Measurements from ENCODE around the gene DGCR2.
"Not testable (repeated sequence)": the region's sequence is repeated elsewhere in the genome, so short reads cannot be mapped to it uniquely, and the experiment has no call there.

DGCR2 gene

DNA sequence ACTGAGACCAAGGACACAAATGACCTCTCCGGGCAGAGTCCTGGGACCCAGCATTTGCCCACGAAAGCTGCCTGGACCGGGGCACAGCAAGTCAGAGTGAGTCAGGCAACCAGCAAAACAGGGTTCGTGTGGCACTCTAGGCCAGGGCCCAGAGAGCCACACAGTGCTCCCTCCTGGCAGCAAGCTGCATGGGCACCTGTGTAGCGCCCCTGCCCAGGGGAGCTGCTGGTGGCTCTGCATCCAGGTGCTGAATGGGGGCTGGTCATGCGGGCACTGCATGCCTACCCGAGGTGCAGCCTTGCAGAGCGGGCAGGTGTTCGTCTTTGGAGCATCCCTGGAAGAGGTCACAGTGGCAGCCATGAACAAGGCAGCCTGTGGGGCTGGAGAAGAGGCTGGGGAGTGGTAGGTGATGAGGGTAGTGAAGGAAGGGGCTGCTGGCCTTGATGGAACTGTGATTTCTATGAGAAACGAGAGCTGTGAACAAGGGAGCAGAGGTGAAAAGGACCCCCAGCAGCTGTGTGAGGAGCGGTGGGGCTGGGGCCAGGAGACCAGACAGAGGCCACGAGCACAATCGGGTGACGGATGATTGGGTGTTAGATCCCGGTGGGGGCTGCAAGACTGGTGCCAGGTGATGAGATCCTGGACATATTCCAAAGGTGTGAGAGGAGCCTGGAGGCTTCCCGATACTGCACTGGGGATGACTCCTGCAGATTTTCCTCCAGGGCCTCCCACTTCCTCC is 63.3 kb downstream of the DGCR2 start:
- DNase-seq = no peak

DNA sequence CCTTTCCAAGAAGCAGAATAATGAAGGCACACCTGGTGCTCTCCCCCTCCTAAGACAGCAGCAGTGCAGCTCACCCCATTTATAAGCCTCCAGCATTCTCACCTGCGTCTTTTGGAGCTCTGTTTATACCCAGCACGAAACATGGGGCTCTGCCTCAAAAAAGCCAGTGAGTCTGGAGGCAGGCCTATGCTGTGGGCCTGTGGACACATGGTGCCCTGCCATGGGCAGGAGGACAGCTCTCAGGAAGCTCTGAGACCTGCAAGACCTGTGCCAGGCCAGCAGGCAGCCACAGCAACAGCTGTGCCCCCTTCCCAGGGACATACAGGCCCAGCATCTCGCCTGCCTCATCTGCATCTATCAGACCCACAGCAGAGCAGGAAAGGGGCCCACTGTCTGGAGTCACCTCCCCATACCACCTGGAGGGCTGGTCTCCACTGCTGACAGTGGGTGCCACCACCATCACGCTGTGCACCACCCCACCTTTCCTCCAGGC is 64.2 kb downstream of the DGCR2 start:
- no peak for DNase-seq

DNA sequence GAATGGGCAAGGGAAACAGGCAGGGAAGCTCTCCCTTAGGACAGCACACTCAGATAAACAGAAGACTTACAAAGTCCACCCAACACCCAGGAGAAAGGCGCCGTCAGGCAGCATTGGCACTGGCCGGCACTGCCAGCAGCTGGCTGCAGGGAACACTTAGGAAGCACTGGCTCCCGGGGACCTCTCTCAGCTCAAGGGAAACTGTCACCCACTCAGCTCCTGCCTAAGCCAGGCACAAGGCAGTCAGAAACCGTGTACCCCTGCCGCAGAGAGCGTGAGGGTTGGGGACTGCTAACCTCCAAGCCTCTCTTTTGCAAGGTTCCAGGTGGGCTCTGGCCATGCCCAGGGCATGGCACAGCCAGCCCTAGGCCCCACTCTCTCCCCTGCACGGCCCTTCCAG is 64.7 kb downstream of the DGCR2 start:
- no peak for DNase-seq

DNA sequence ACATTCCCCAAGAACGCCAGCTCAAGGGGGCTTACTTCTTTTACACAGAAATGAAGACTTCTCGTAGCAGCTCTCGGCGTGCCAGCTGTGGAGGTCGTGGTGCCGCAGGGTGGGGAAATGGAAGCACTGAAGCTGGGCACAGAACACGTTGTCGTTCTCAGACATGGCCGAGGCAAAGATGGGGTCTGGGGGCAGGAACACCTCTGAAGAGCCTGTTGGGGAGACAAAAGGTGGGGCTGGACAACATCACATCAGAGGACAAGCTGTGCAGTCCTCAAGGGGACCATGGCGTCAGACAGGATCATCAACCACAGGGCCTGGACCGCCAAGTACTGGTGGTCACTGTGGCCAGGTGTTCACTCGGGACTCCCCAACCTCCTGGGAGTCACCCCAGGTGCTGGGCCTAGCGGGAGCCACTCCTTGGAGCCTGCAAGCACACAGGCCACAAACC is 65.2 kb downstream of the DGCR2 start:
- no peak for DNase-seq

DNA sequence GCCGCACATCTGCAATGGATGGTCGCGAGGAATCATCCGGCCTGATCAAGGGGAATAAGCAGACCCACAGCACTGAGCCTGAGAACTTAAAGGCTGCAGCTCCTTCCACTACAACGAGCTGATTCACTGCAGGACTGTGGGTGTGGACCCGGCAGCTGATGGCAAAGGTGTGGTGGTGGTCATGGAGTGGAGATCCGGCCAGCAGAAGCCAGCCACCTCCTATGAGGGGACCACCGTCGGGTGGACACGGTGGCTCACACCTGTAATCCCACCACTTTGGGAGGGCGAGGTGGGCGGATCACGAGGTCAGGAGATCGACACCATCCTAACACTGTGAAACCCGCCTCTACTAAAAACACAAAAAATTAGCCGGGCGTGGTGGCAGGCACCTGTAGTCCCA is 66.4 kb downstream of the DGCR2 start:
- no peak for DNase-seq

DNA sequence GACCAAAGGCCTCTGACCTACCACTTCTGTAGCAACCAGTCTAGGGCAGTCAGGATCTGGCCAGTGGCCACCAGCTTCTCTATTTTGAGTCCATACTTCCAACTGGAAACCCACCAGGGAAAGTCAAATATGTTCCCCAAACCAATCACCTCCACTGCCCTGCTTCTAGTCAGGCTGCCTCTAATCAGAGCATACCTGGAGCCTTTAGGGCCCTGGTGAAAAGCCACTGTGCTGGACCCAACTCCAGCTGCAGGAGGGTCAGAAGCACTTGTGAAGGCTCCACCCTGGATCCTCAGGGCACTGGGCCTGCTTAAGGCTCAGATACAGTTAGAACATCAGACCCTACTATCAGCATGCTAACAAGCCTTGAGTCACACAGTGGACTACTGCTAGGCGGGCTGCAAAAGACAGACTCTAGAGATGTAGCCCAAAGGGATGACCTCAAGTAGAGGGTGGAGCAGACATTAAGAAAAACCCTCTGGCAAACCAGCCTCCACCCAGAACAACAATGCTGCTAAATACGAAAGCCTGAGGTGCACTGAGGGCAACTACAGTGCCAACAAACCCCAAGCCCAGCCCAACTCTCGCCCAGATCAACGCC is 69.2 kb downstream of the DGCR2 start:
- DNase-seq = no peak

DNA sequence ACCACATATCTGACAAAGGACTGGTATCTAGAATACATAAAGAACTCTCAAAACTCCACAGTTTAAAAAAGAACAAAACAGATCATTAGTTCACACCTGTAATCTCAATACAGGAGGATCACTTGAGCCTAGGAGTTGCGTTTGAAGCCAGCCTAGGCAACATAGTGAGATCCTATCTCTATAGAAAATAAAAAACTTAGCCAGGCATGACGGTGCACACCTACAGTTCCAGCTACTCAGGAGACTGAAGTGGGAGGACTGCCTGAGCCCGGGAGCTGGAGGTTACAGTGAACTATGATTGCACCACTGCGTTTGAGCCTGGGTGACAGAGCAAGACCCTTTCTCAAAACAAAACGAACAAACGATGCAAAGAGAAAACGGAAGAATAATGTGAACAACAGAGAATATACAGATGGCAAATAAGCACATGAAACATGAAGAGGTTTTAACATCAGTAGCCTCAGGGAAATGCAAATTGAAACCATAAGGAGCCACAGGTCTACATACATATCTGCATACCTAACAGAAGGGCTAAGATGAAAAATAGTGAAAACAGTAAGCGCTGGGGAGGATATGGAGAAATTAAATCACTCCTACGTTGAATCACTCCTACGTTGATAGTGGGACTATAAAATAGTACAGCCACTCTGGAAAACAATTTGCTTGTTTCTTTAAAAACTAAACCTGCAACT is 70.7 kb downstream of the DGCR2 start:
- no peak for DNase-seq

DNA sequence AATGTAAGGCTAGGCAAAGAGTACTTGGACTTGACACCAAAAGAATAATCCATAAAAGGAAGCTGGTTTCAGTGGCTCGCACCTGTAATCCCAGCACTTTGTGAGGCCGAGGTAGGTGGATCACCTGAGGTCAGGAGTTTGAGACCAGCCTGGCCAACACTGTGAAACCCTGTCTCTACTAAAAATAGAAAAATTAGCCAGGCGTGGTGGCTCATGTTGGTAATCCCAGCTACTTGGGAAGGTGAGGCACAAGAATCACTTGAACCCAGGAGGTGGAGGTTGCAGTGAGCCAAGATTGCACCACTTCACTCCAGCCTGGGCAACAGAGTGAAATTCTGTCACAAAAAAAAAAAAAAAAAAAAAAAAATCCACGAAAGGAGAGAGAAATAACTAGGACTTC is 71.4 kb downstream of the DGCR2 start:
- not testable (repeated sequence) for DNase-seq

DNA sequence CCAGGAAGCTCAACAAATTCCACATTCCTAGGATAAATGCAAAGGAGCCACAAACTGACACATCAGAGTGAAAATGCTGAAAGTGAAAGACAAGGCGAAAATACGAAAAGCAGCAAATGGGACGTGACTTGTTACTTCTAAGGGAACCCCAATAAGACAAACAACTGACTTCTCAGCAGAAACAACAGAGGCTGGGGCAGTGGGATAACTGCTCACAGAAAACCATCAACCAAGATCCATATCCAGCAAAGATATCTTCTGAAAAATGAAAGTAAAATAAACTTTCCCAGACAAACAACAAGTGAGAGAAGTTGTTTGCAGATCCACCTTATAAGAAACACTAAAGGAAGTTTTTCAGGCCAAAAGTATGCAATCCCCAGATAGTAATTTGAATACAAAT is 72.1 kb downstream of the DGCR2 start:
- no peak for DNase-seq

DNA sequence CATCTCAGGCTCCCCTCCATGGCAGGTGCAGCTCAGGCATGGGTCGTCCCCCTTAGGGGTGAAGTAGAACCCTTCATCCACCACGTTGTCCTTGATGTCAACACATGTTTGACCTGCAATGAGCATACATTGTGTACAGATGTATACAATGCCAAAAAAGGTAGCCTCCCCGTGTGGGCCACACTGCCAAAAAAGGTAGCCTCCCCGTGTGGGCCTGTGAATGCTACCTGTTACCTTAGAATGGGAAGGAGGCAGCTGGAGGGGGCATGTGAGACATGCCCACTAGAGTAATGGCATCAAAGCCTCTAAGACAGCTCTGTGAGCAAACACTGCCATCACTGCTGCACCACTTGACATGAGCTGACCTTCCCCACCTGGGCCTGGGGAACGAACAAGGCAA is 73.7 kb downstream of the DGCR2 start:
- DNase-seq = no peak

DNA sequence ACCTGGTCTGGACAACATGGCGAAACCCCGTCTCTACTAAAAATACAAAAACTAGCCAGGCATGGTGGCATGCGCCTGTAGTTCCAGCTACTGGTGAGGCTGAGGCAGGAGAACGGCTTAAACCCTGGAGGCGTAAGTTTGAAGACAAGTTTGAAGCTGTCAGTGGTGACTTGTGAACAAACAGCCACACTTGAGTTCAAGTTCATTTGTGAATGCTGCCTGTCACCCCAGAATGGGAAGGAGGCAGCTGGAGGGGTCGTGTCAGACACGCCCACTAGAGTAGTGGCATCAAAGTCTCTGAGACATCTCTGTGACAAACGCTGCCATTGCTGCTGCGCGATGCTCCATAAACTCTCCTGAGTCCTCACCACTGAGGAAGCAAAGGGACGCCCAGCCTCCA is 74.2 kb downstream of the DGCR2 start:
- no peak for DNase-seq

DNA sequence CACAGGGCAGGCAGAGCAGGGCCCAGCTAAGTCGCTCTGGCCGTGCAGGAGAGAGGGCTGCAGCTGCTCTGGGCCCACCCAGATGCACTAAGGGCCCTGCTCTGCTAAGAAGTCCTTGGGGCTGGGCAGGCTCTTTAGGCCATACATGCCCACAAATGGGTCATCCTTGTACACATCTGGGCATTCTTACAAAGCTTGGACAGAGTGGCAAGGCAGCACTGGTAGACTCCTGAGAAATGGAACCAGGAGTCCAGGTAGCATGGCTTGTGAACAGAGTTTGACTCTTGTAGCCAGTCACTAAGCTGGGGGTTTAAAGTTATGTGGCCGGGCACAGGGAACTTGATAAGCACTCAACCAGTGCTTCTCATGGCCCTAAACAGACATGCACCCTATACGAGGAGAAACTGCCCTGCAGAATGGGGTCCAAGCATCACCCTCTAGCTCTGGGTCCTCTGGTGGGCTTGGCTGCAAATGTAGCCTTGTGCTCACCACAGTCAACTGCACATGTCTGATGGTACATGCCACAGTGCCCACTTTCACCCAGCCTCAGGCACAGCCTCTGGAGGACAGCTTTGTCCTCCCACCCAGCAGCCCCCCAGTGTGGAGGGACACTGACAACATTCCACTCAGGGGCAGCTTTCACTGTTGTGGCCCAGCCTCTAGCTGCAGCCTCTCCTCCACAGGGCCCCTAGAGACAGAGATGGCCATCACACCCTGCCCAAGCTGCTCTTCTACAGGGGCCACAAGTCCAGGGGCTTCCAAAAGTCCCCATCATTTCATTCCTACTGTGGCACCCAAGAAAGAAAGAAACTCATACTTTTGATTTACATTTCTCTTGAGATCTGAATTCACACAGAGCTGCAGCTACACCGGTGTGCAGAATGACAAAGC is 75.2 kb downstream of the DGCR2 start:
- no peak for DNase-seq

DNA sequence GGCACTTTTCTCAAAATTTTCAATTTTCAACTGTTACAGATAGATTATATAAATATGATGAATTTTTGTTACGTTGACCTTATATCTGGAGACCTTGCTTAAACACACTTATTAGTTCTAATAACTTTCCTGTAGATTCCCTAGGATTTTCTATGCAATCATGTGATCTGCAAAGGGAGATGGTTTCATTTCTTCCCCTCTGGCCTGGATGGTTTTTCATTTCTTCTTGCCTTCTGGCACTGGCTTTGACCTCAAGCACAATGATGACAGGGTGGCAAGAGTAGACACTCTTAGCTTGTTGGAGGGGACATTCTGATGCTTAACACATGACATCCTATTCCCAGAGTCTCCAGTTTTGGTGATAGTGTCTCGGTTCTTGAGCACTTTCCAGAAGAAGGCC is 75.9 kb downstream of the DGCR2 start:
- DNase-seq = no peak

DNA sequence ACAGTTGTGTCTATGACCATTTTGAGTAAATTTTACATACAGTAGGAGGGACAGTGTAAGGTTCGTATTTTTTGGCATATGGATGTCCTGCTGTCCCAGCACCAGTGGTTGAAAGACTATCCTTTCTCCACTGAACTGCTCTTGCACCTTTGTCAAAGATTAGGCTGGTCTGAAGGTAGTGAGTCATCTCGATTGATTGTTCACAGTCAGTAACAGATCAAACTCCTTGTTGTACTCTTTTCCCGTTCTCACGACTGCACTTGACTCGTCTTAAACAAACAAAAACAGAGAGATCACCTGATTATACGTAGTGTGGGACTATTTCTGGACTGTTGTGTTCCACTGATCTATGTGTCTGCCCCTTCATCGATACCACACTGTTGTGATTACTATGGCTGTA is 77.1 kb downstream of the DGCR2 start:
- no peak for DNase-seq

DNA sequence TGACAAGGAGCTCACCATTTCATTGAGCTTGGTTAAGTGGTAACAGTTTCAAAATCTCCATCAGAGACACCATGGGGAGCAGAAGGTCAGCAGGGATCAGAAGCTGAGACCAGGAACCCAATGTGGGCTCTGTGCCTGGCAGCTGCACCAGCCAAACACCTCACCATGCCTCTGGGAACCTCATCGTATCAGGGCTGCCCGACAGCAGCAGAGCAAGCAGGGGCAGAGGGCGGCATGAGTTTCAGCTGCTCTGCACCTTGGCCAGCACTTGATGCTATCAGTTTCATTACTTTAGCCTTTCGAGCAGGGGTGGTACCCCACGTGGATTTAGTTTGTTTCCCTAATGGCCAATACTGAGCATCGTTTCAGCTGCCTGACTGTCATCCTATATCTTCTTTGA is 77.8 kb downstream of the DGCR2 start:
- DNase-seq = no peak

DNA sequence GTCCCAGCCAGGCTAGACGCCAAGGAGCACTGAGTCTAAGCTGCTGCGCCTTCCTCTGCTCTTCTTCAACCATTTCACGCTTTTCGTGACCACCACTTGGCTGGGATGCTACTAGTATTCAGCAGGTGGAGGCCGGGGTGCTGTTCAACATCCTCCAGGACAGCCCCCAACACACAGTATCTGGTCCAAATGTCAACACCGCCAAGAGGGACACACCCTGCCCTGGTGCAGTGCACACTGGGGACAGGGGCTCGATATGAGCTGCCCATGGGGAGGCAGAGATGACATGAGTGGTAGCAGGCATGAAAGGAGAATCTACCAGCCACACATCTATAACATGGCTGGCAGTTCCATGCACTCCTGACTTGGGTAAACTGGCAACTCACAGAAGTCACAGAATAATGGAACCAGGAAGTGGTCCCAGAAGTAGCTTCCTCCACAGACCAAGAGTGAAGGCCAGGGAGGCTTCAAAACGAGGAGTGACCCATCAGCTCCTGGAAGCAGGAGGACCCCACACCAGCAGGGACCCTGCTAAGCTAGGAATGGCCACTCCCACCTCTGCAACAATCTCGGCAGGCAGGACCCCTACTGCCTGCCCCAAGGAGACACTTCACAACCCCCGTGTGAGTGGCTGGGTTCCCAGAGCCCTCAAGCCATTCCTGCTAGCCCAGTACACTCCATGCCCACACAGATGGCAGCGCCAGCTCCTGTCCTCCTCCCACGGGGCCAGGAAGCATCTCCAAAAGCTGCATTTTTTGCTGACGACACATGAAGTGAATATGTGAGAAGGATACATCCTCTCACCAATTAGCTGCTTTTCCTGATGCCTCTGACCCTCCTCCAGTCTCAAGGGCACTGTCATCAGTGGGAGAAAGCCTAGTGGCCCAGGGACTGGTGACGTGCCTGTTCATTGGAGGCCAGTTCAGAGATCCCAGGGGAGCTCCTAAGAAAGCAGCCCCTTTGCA is 78.8 kb downstream of the DGCR2 start:
- DNase-seq = no peak

DNA sequence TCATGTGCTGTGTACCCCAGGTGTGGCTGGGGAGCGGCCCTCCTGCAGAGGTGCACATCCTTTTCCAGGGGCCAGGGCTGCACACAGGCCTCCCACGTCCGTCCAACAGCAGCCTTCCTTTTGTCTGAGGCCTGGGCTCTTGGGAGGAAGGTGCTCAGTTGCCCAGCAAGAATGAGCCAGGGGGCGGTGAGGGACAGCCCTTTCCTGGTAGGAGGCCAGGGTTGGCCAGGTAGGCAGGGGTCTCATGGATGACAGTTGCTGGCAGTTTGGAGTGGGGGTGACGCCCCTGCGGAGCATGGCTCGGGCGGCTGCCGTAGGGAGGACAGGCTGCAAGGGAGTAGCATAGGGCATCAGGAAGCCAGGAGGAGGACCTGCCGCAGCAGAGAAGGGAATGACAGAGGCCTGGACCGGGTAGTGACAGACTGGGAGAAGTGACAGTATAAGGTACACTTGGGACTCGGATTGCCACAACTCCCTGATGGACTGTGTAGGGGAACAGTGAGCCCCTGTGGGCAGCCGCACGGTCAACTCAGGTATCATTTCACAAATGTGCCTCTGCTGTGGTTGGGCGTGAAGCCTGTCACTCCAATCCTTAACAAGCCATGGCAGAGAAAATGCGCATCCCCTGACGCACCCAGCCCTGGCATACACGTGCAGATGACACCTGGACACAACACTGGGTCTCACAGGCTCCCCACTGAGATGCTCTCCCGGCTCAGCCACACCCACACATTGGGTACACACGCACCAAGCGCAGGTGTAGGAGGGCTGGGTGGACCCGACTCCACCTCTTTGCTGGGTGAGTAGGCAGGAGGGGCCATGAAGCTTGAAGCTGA is 79.7 kb downstream of the DGCR2 start:
- DNase-seq = no peak

DNA sequence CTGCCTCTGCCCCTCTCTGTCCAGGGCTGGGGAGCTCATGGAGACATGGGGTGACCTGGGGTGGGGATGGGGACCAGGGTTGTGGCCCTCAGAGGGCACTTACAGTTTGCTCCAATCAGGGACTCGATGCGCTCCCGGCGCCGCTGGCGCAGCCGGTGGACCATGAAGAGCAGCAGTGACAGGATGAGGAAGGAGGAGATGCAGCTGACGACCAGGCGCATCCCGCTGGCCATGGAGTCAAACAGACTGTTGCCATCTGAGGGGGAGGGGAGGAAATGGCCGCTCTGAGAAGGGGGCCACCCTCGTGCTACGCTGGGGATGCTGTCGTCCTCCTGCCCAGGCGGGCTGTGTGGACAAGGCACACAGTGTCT is 80.5 kb downstream of the DGCR2 start:
- no peak for DNase-seq

DNA sequence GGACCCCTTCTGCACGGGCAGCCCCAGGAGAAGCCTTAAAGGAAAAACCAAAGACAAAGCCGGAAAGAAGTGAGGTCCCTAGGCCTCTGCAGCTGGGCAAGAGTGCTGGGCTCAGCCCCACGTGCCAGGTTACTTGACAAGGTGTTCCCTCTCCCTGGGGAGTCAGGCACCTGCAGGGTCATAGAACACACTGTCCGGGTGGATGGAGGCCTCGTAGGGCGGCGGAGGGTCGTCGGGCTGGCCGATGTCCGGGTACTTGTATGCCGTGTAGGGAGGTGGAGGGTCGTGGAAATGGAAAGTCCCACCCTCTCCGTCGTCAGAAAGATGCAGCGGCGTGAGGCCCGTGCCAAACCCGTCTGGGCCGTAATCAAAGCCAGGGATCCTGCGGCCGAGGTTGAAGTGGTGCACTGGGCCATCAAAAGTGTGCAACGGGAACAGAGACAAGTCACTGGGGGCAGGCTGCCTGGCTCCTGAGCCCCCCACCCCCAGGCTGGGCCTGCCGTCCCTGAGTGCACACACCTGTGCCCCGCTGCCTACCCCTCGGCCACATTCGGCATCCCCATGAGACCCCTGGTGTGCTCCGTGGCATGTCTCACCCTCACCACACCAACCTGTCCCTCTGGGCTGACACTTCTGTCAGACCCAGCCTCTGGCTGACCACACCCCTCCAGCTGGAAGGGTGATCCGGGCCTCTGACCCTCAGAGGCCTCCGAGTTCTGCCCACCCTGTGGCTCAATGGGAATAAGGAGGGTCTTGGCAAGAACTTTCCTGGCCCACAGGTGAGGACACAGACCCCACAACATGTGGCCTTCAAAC is 81.1 kb downstream of the DGCR2 start:
- no peak for DNase-seq

DNA sequence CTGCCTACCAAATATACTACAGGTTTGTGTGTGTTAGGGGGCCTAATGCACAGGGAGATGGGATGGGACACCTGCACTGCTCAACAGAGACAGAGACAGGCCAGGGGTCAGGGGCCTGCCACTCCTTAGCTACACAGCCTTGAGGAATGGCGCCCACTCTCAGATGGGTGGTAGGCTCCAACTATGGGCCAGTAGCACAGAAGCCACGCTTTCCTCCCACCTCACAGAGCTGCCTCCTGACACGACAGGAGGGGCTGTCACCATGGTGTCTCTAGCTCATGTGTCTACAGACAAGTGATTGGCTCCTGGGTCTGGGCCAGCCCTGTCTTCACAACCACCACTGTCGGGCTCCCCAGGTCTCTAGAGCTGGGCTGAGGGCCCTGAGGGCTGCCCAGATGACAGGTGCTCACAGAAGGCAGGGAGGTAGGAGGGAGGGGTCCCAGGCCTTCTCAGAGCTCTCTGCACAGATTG is 81.8 kb downstream of the DGCR2 start:
- no peak for DNase-seq
